NCI-H510A treated with DMSO at 0.1 percent for 48 hours (cell line): Measurements from ENCODE around the gene GNPDA1.

ENCODE experiments used
- DNase-seq: peaks from one replicate; lab custom pipeline; 2025; lab: John Stamatoyannopoulos, UW

GNPDA1 gene

GRCh38 chr5:141954194-141954593 lies 58.6 kb downstream of the GNPDA1 start:
- DNase-seq = no peak

GRCh38 chr5:141952020-141952419 lies 60.8 kb downstream of the GNPDA1 start:
- DNase-seq = no peak

- no peak for DNase-seq
These were observed 61.5 kb downstream of the GNPDA1 start for GRCh38 chr5:141951332-141951781.
